ENCODE data around the gene GSK3A. TPM values are rescaled to one million over a fixed set of nuclear protein-coding genes. Genes with fewer than 3 reads are reported as not detected.

The GSK3A gene
- total RNA-seq, 2 donors from 2014 or later, result 27.7 to 28.1 TPM

Other genes starting within 250 kb of the GSK3A start
- gene ATP1A3, start 248.4 kb downstream of the GSK3A start, total RNA-seq, result 1 to 10 TPM; 2.2 to 4.9 TPM
- gene GRIK5, start 172.4 kb downstream of the GSK3A start, total RNA-seq, result under 1 TPM; 0.42 to 0.55 TPM
- gene ZNF574, start 166.4 kb downstream of the GSK3A start, total RNA-seq, result 10 to 100 TPM; 23.1 to 23.6 TPM
- gene POU2F2, start 110.2 kb downstream of the GSK3A start, total RNA-seq, result 10 to 100 TPM; 24.5 to 42.7 TPM
- 10 to 100 TPM; 72.1 to 89.9 TPM for gene DEDD2, start 24.9 kb downstream of the GSK3A start, total RNA-seq
- gene ZNF526, start 22.3 kb downstream of the GSK3A start, total RNA-seq, result 1 to 10 TPM; 6.7 to 7.5 TPM
- gene ERF, start 12.5 kb upstream of the GSK3A start, total RNA-seq, result 10 to 100 TPM; 75.8 to 82.1 TPM
- 100 to 1,000 TPM; 112 to 125 TPM for gene CIC, start 26.6 kb upstream of the GSK3A start, total RNA-seq
- under 1 TPM in 1 of 2 donors, not detected in 1; 0.50 TPM for gene PRR19, start 59.5 kb upstream of the GSK3A start, total RNA-seq
- 10 to 100 TPM; 16.0 to 17.7 TPM for gene PAFAH1B3, start 60.0 kb upstream of the GSK3A start, total RNA-seq
- gene TMEM145, start 70.7 kb upstream of the GSK3A start, total RNA-seq, result not detected
- gene MEGF8, start 83.0 kb upstream of the GSK3A start, total RNA-seq, result 1 to 10 TPM; 4.6 to 6.1 TPM
- not detected for gene CNFN, start 147.7 kb upstream of the GSK3A start, total RNA-seq
- gene LIPE, start 184.8 kb upstream of the GSK3A start, total RNA-seq, result 10 to 100 TPM; 14.5 to 16.9 TPM
- not detected for gene CXCL17, start 200.3 kb upstream of the GSK3A start, total RNA-seq

All from T-helper 17 cell (primary cell).